HG03095 (cell line): ENCODE data around the gene USP6NL.
A peak's percentile ranks its signal among the peaks of the same experiment; 100 is the strongest.

Experiments used
- ATAC-seq: cut with Tn5 transposase; IDR thresholded peaks from one replicate; pipeline ENCODE4 v1.9.1; 2021; ENCODE audit warnings: moderate library complexity; ENCODE audit not compliant: unreplicated experiment

USP6NL gene

DNA sequence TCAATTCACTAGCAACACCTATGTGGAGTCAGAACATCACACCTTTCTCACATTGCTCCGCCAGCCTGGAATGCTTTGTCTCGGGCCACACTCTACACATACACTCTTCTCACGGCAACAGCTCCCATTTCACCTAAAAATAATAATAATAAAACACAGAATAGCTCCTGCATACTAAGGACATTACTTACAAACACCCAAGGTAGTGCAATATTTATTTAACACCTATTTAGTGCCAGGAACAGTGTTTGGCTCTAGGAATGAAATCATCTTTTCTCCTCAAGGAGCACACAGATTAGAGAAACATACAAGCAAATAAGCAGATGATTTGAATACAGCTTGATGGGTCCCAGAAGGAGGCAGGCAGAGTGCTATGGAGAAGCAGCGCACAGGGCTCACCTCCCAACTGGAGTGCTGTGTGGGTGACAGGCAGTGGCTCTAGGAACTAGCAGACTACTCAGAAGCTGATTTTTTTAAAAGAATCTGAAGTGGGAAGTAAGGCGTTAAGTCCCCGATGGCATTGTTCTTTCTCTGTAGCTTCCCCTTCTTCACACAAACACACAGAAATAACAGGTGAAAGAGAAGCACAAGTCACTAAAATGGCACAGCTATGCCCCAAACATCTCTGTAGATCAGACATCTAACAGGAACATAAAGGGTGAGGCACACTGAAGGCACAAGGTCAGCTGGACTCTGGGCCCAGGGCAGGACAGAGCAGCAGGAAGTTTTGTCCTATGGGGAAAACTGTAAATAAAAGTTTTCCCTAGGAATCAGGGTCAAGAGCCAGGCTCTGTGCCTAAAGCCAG lies 16.7 kb downstream of the USP6NL start:
- ATAC-seq = no peak

DNA sequence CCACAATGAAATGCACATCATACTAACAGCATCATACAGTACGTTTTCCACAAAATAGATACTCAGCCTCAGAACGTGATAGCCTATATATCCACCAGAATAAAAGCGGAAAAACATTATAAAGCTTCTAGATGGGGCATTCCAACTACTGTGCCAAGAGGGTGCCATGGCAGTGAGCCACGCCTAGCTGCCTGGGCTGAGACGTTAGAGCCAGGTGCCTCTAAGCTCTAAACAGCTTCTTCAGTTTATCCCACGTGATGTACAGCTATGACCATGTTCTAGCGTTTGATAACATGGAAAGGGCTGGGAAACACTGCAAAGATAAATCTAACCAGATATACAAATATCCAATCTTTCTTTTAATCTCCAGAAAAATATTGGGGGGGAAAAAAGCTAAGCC lies 17.8 kb downstream of the USP6NL start:
- no peak for ATAC-seq

DNA sequence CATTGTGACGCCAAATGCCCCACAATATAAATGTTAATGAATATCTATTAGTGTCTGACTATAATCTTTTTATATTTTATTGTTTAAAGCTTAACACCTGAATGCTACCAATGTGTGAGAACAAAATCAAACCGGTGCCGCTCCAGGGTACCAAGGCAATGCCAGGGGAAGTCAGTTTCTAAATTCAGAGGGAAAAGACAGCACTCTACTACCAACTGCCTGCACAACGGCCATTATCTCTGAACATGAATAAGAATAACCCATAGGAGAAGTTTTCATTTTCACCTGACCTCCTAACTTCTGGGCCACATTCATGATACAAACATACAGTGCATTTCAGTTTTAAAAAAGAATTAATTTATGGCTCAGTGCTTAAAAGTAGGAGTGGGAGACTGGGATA lies 21.7 kb downstream of the USP6NL start:
- ATAC-seq = no peak

DNA sequence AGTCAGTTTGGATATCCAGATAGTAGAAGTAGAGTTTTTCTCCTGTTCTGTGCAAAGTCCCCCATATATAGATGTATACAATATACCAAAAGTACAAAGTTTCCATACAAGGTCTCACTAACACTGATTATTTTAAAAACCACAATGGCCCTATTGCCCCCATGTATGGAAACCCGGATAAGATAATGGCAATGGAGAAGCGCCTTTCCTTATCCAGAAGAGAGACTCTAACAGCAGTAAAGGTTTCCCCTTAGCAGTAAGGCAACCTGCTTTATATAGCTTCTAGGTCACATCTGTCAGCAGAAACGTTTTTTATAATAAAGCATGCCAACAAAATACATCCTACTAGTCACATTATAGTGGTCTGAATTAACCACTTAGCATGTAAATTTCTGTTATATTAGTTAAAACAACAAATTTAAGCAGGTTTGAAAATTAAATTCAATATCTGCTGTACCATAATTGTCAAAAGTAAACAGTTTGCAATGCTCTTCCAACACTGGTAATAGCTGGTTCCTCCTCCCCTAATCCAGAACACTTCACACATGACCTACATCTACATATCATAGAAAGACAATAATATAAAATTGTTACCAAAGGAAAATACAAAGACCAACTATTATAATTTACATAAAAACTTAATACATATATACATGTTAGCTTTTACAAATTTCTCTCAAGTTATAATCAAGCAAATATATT lies 22.4 kb downstream of the USP6NL start:
- no peak for ATAC-seq

DNA sequence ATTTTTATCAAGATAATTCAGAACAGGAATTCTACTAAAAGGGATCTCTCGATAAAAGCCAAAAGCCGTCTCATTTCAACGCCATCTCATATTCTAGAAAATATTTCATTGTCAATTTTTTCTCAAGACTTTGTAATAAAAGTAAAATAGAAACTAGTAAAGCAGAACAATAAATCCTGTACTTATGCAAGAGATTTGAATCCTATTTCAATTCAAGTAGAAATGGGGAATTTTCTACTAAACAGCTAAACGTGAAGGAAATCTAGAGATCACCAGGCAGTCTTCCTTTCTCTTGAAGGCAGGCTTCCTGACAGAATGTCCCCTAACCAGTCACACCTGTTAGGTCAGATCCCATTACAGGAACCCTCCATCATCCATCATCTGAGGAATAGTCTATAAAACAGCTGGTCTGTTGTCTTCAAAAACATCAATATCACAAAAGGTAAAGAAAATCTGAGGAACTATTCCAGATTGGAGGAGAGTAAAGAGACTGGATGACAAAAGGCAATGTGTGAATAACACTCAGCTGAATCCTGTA lies 23.7 kb downstream of the USP6NL start:
- no peak for ATAC-seq

DNA sequence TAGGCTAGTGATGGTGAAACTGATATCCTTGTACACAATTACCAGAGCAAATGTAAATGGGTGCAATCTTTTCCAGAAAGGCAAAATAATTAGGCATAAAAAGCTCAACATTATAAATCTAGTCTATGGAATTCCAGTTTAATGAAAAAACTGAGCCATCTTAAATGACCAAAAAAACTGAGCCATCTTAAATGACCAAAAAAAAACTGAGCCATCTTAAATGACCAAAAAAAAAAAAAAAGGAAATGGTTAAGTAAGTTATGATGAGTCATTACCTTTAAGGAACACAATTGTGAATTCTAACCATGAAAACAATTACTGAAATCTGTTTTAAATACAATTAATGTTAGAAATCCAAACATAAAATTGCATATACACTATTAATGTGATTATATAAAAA lies 25.3 kb downstream of the USP6NL start:
- no peak for ATAC-seq

DNA sequence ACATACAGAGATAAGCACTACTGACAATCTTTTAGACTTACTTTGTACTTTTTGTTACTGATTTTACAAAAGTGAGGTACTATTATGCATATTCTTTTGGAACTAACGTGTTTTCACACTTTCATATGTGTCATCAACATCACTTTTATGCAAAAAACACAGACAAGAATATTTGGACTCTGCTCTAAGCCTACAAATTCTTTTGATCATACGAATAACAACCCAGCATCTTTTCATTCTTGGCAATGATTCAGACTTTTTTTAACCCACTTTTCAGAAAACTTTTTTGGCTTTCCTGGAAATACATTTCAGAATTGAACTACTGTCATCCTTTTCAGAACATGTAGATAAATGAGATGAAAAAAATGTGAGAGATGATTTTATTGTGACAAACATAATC lies 30.2 kb downstream of the USP6NL start:
- ATAC-seq = no peak

DNA sequence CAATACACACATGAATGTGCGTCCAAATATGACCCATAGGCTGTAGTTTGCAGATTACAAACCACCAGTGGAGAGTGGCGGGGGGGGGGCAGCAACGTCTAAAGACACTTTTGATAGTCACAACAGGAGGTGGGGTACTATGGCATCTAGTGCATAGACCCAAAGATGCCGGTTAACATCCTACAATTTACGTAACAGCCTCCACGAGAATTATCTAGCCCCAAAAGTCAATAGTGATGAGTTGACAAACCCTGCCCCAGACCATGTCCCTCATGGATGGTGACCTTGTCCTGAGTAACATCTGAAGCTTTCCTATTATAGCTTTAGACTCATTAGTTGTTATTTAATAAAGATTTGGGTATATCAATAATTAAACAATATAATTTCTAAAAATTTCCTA lies 31.6 kb downstream of the USP6NL start:
- no peak for ATAC-seq

DNA sequence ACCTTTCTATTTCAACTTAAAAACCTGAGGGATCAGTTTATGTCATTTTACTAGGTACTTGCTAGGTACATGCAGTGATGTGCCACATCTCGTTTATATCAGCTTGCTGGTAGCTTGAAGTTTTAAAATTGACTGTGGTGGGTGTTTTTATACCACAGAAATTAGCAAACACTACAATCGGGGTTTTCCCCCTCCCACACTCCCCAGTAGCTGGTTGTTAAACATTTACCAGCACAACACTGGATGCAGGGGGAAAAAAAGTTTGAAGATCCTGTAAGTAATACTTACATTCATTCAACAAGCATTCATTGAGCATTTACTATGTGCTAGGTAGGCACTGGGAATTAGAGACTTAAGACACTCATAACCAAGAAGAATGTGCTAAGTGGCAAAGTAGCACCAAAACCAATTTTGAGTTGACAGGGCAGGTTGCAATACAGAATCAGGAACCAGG lies 32.6 kb downstream of the USP6NL start:
- ATAC-seq = peak; percentile 52

DNA sequence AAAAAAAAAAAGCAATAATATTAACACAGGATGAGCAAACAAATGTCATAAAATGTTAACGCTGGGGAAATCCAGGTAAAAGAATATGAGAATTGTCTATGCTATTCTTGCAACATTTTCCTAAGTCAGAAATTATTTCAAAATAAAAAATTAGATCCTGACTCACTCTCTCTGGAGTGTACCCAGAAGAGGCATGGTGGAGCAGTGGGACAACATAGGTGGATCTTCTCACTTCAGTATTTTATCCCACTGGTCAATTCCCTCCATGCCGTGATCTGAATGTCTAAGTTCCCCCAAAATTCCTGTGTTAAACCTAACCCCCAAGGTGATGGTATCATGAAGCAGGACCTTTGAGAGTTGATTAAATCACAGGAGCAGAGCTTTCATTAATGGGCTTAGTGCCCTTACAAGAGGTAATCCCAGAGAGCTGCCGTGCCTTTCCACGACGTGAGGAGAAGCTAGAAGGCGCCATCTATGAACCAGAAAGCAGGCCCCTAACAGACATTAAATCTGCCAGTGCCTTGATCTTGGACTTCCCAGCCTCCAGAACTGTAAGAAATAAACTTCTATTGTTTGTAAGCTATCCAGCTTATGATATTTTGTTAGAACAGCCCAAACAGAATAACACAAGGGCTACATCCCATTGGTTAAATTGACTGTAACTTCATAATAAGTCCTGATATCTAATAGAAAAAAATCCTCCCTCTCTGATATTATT lies 35.2 kb downstream of the USP6NL start:
- ATAC-seq = no peak

DNA sequence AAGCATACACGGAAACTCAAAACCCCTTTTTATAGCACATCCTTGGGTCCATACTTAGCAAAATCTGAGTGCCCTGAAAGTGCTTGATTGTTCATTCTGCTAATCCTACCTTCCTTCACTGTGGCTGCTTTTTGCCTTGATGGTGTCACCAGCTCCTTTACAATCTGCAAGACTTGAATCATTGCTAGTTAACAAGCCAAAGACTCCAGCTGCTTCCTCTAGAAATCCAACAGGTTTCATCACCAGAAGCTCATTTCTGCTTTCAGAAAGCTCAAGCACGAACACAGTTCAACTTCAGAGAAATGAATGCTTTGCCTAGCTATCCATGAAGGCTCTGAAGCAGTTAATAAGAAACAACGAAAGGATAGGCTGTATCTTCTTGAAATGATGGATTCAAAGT lies 38.0 kb downstream of the USP6NL start:
- peak; percentile 61 for ATAC-seq

DNA sequence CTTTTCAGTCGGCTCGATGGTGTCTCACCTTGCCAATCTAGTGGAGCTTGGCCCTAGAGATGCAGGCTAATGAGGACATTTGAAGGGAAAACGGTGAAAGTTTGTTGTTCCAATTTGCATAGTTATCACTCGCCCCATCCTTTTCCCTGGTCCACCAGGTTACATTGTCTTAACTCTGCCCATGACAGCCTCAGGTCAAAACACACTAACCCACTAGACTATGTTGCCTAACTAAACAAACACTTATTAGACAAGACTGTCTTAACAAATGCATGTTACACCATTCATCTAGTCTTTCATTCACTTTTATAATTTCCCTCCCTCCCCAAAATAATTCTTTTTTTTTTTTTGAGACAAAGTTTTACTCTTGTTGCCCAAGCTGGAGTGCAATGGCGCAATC lies 40.7 kb downstream of the USP6NL start:
- no peak for ATAC-seq

DNA sequence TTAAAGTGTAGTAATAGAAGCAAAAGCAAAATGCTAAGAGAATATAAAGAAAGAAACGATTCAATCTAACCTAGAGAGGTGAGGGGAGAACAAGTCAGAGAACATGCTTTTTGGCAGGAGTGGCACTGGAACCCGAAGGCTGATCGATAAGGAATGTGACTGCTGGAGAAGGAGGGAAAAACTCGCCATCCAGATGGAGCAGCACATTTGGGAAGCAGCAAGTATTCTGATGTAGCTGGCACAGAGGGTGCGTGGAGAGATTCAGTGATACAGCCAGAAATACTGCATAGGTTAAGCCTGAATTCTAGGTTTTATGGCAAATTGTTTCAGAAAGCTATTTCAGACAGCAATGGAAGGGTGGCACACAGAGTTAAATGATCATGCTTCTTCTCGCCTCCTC lies 42.0 kb downstream of the USP6NL start:
- no peak for ATAC-seq

DNA sequence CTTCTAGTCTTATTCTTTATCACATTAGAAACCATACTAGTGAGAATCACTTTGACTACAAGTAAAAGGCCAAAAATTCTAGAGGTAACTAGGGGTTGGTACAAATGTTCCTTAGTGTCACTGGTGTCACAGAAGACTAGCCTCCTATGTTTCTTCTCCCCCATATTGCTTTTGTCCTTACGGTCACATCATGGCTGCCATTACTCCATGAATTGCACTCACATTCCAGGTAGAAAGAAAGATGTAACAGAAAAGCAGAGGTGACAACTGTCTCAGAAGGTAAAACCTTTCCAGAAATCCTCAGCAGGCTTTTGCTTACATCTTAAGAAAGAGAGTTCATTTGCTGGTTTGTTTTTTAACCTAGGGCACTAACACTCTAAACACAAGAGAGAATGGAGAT lies 42.9 kb downstream of the USP6NL start:
- ATAC-seq = no peak

DNA sequence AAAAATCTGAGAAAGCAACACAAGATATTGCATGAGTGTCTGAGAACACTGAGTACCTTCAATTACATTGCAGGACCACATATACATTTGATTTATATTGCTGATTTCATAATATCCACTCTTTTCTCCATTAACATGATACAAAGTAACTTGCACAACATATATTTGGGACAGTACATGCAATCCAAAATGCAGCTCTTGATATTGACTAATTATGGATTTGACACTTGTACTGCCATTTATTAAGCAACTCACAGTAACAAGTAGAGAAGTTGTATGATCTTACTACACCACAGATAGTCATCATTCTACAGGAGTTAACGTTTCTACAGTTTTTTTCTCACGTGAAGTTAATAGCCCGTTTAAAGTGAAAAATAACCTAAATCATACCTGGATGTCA lies 46.7 kb downstream of the USP6NL start:
- no peak for ATAC-seq

DNA sequence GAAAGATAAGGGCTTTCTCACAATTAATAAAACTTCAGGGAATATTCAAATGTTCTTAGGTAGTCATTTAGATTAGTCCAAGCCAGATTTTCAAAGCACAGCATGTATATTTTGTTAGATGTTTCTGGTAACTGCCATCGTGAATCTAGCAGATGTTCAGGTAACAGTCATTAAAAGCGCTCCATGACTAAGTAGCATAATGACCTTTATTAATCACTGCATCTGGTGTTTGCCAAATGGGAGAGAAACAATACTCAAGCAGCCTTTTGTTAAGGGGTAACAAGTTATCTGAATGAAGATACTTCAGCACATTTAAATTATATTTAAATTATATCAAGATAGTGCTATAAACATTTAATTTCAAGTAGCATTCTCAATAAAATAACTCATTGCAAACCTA lies 47.5 kb downstream of the USP6NL start:
- ATAC-seq = no peak

DNA sequence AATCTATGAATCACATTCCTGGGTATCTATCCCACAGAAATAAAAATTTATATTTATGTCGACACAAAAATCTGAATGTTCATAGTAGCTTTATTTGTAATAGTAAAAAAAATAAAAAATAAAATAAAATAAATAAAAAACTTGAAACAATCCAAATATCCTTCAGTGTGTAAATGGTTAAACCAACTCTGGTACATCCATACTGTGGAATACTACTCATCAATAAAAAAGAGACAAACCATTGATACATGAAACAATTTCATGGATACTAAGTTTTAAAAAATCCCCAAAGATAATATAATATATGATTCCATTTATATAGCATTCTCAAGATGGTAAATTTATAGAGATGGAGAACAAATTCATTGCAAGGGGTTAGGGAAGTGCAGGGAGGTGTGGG lies 48.6 kb downstream of the USP6NL start:
- ATAC-seq = no peak

DNA sequence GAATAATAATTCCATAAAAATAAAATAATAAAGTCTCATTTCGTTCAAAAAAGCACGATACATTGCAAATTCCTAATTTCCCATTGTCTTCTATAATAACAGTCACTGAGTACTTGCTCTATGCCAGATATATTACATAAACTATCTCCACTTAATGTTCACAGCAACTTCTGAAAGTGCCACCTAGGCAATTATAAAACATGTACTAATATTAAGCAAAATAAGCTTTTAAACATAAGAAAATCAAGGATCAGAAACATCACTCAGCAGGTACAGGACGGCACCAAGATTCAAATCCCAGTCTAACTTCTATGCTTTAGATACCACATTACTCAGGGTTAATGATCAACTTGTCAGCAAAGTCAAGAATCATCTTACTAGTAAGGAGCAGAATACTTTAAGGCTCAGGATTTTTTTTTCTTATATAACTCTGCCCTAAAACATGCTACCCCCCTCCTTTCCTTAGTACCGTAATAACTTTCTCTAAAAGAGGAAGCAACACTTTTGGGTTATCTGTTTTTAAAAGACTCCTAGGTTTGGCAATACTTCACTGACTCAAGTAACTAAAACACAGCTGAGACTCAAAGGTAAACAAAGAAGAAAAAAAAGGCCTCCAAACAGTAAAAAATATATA lies 51.3 kb downstream of the USP6NL start:
- peak; percentile 75 for ATAC-seq

DNA sequence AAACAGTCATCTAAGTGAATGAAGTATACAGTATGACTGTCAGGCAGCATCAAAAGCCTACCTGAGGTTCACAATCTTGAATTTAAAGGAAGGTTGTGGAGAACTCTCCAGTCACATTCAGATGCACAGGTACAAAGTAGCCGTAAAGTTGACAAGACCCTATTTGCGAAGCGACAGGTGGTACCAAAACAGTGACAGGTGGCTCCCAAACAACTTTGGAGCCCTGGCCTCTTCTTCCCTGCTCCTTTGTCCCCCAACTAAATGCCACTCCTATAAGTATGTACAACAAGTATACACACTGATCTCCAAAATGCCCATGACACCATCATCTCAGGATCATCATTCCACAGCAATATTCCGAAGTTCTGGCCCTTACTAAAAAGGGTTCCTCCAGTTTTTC lies 53.5 kb downstream of the USP6NL start:
- ATAC-seq = no peak

DNA sequence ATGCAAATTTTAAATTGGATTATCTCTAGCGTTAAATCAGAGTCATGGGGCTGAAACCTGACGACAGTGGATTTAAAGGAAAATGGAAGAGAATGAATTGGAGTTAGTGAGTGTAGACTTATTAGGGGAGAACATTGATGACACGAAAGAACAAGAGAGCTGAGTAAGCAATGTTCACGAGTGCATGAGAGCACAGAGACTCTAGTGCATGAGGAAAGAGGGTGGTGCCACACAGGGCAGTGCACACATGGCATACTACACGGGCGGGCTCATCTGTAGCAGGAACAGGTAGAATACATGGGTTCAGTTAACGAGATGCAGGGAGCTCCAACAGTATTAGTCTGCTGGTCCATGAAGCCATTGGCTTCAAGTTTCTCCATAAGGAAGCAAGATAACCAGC lies 53.9 kb downstream of the USP6NL start:
- no peak for ATAC-seq

DNA sequence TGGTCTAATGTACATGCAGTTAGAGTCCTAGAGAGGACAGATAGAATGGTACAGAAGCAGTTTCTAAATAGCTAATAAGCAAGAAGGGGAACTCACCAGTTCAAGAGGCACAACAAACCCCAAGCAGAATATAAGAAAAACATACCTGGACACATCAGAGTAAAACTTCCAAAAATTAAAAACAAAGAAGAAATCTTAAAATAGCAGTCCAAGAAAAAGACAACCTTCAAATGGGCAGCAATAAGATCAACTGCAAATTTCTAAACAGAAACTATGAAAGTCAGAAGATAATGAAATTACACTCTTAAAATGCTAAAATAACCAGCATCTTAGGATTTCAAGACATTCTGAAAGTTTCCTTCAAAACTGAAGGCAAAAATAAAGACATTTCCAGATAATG lies 55.9 kb downstream of the USP6NL start:
- no peak for ATAC-seq
